HCT116 (cell line): Measurements from ENCODE around the gene LAYN. TPM values are rescaled to one million over a fixed set of nuclear protein-coding genes. Genes with fewer than 3 reads are reported as not detected.

ENCODE experiments used
- ATAC-seq: fragments of 200-7000 bp; cut with Tn5 transposase; 2 replicates; pipeline ENCODE4 v1.9.1; 2020; ENCODE audit warnings: mild to moderate bottlenecking, moderate library complexity
- BruUV-seq: library from RNA; stranded (reverse); fragments of 400-500 nt; replicated peaks from 2 replicates; lab custom pipeline; 2021; lab: Mats Ljungman, UMichigan
- CTCF ChIA-PET: fragments of 300-600 bp; sonication (Branson Sonifier 250); formaldehyde crosslinking; loops from one replicate; lab custom pipeline; 2021; ENCODE audit warnings: antibody characterized with exemption; lab: Charles Lee
- POLR2A ChIA-PET: fragments of 300-600, 350-600 bp; sonication (Branson Sonifier 250); formaldehyde crosslinking; loops from one replicate; lab custom pipeline; 2021; ENCODE audit warnings: antibody characterized with exemption; lab: Charles Lee
- RAD21 ChIA-PET, 2 experiments: fragments of 300-600 bp; sonication (Branson Sonifier 250); formaldehyde crosslinking; loops; one replicate each; lab custom pipeline; 2023; ENCODE audit warnings: low total read pairs in 2 of 2; ENCODE audit not compliant: uncharacterized antibody in 2 of 2, unreplicated experiment in 2 of 2, low non-redundant PET in 1 of 2; lab: Charles Lee
- DNase-seq: peaks from one replicate; pipeline ENCODE4 v3.0.0-alpha.2; 2010; ENCODE audit warnings: low read depth, low spot score
- H2AFZ ChIP-seq: fragments of 200-600 bp; shearing (Covaris generic), sonication (generic); 2 replicates; pipeline ENCODE4 v1.6.1; 2017; ENCODE audit warnings: low read depth, mixed run types, mixed read lengths, antibody characterized with exemption, low read length; ENCODE audit not compliant: poor library complexity, severe bottlenecking
- H3K27ac ChIP-seq: 2 replicates; pipeline ENCODE4 v1.5.1; 2012; ENCODE audit warnings: low read depth, low read length
- H3K27me3 ChIP-seq: fragments of 200-600 bp; sonication (generic); 2 replicates; pipeline ENCODE4 v1.6.1; 2016; ENCODE audit warnings: mixed run types, low read length, mixed read lengths; ENCODE audit not compliant: insufficient read depth
- H3K36me3 ChIP-seq, 2 experiments: fragments of 200-500 bp in 1 of 2; fragments of 200-600 bp in 1 of 2; sonication (Bioruptor generic) in 1 of 2; sonication (generic) in 1 of 2; 2 replicates each; pipeline versions ENCODE4 v1.5.1 to v1.6.1; 2014 to 2016; ENCODE audit warnings: low read length in 2 of 2, inconsistent platforms in 1 of 2, mixed read lengths in 1 of 2, mixed run types in 1 of 2; ENCODE audit not compliant: insufficient read depth in 2 of 2, control insufficient read depth in 1 of 2
- H3K4me1 ChIP-seq, 2 experiments: fragments of 200-600 bp in 1 of 2; sonication (generic) in 1 of 2; 2 replicates each; pipeline versions ENCODE4 v1.5.1 to v1.6.1; 2012 to 2017; ENCODE audit warnings: low read length in 2 of 2, inconsistent platforms in 1 of 2, mild to moderate bottlenecking in 1 of 2, mixed read lengths in 1 of 2, mixed run types in 1 of 2, moderate library complexity in 1 of 2; ENCODE audit not compliant: insufficient read depth in 2 of 2, control insufficient read depth in 1 of 2
- H3K4me2 ChIP-seq: fragments of 200-600 bp; sonication (generic); 2 replicates; pipeline ENCODE4 v1.6.1; 2017; ENCODE audit warnings: mixed run types, low read length, mixed read lengths
- H3K4me3 ChIP-seq, 2 experiments: fragments of 200-600 bp in 1 of 2; sonication (generic) in 1 of 2; replicated peaks in 1 of 2; 2 replicates each; pipeline ENCODE4 v1.5.1; 2011 to 2016; ENCODE audit warnings: low read length in 2 of 2, control low read depth in 1 of 2, low read depth in 1 of 2, mild to moderate bottlenecking in 1 of 2, mixed read lengths in 1 of 2, mixed run types in 1 of 2
- H3K79me2 ChIP-seq: fragments of 200-600 bp; sonication (generic); 2 replicates; pipeline ENCODE4 v1.6.1; 2017; ENCODE audit warnings: mild to moderate bottlenecking, mixed run types, low read length, moderate library complexity, mixed read lengths; ENCODE audit not compliant: insufficient read depth
- H3K9ac ChIP-seq: fragments of 200-600 bp; sonication (generic); 2 replicates; pipeline ENCODE4 v1.6.1; 2016; ENCODE audit warnings: low read length, mixed read lengths
- H3K9me2 ChIP-seq: fragments of 200-600 bp; sonication (generic), shearing (Covaris generic); 2 replicates; pipeline ENCODE4 v1.6.1; 2017; ENCODE audit warnings: mixed run types, mild to moderate bottlenecking, moderate library complexity; ENCODE audit not compliant: insufficient read depth
- H3K9me3 ChIP-seq, 2 experiments: fragments of 200-500 bp in 1 of 2; fragments of 200-600 bp in 1 of 2; sonication (Bioruptor generic) in 1 of 2; sonication (generic) in 1 of 2; 2 replicates each; pipeline ENCODE4 v1.6.1; 2014 to 2017; ENCODE audit warnings: low read length in 2 of 2, mixed read lengths in 2 of 2, inconsistent platforms in 1 of 2, low read depth in 1 of 2, mild to moderate bottlenecking in 1 of 2, mixed run types in 1 of 2, moderate library complexity in 1 of 2; ENCODE audit not compliant: control insufficient read depth in 1 of 2, insufficient read depth in 1 of 2
- H4K20me1 ChIP-seq: fragments of 200-600 bp; sonication (generic), shearing (Covaris generic); 2 replicates; pipeline ENCODE4 v1.6.1; 2017; ENCODE audit warnings: mixed run types, mild to moderate bottlenecking, moderate library complexity; ENCODE audit not compliant: insufficient read depth
- CBX3 ChIP-seq: IDR thresholded peaks from 2 replicates; pipeline ENCODE4 v1.6.1; 2012; ENCODE audit warnings: low read depth
- EZH2 ChIP-seq: fragments of 200-600 bp; sonication (generic); IDR thresholded peaks from 2 replicates; pipeline ENCODE4 v1.6.1; 2017; ENCODE audit warnings: antibody characterized with exemption, mixed run types
- JUND ChIP-seq: IDR thresholded peaks from 2 replicates; pipeline ENCODE4 v1.6.1; 2012
- POLR2A ChIP-seq: IDR thresholded peaks from 2 replicates; pipeline ENCODE4 v1.7.0; 2011; ENCODE audit warnings: borderline replicate concordance; ENCODE audit not compliant: insufficient read depth, insufficient read length; ENCODE audit errors: extremely low read depth
- POLR2AphosphoS5 ChIP-seq: IDR thresholded peaks from 2 replicates; pipeline ENCODE4 v1.6.1; 2011; ENCODE audit warnings: mild to moderate bottlenecking, low read depth, low read length, moderate library complexity
- SP1 ChIP-seq: IDR thresholded peaks from 2 replicates; pipeline ENCODE4 v1.6.1; 2012; ENCODE audit warnings: low read depth
- SRF ChIP-seq: IDR thresholded peaks from 2 replicates; pipeline ENCODE4 v1.6.1; 2012; ENCODE audit warnings: low read depth
- TCF7L2 ChIP-seq: IDR thresholded peaks from 2 replicates; pipeline ENCODE4 v1.7.0; 2011; ENCODE audit warnings: borderline replicate concordance, inconsistent platforms; ENCODE audit not compliant: insufficient read depth, insufficient read length; ENCODE audit errors: extremely low read depth
- ZFX ChIP-seq: fragments of 450-650 bp; IDR thresholded peaks from 2 replicates; pipeline ENCODE4 v1.6.1; 2017
- ZNF274 ChIP-seq: fragments of 200-500 bp; sonication (Bioruptor generic); IDR thresholded peaks from 2 replicates; pipeline ENCODE4 v1.6.1; 2014; ENCODE audit warnings: mild to moderate bottlenecking, low read depth, low read length, inconsistent platforms
- intact Hi-C: fragments of 100-400 bp; cut with micrococcal nuclease; formaldehyde crosslinking; loops from 2 replicates; pipeline ENCODE4 v1.10.0; 2022
- total RNA-seq: library from RNA; stranded (reverse); gene quantifications from one replicate; pipeline ENCODE4 v1.2.1, GENCODE V29; 2021; ENCODE audit not compliant: unreplicated experiment
- TF ChIP-seq, protein P1 (sequence below): IDR thresholded peaks from 2 replicates; pipeline ENCODE4 v1.6.1; 2012
- TF ChIP-seq, protein P2 (sequence below), 3 experiments: fragments of 200-600 bp in 1 of 3; sonication (generic) in 1 of 3; IDR thresholded peaks in 2 of 3; conservative IDR thresholded peaks in 1 of 3; 2 replicates each; pipeline ENCODE4 v1.5.1; 2012 to 2017; ENCODE audit warnings: low read depth in 2 of 3, low read length in 2 of 3, antibody characterized with exemption in 1 of 3, borderline replicate concordance in 1 of 3, control low read depth in 1 of 3, mild to moderate bottlenecking in 1 of 3, mixed read lengths in 1 of 3, mixed run types in 1 of 3, moderate library complexity in 1 of 3; ENCODE audit not compliant: insufficient read depth in 1 of 3

The LAYN gene
- total RNA-seq, 1 experiment from 2014 or later = not detected

DNA sequence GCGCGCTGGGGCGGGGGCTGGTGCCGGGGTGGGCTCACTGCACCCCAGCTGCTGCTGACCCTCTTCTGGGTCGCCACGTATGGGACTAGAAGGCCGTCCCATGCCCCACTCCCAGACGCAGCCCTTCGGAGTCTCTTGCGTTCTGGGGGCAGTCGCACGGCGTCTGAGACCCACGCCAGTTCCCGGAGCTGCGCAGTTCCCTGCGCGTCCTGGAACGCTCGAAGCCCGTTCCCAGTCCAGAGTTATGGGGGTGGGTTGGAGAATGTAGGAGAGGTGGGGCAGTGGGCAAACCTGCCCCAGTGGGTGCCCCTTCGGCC lies 375 bp downstream of the LAYN start:
- Histone ChIP-seq H3K9me3 (no peaks in the 10 kb centered on the region), H3K4me2 (no peak overlapping the region), H3K4me3 (no peak overlapping the region)
- TF ChIP-seq, protein P1, sequence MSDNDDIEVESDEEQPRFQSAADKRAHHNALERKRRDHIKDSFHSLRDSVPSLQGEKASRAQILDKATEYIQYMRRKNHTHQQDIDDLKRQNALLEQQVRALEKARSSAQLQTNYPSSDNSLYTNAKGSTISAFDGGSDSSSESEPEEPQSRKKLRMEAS = no peak
- TF ChIP-seq ZFX (no peak), TCF7L2 (no peak), JUND (no peak), CBX3 (no peak), POLR2A (no peak), SRF (no peak), EZH2 (no peak), POLR2AphosphoS5 (no peak), SP1 (no peak), ZNF274 (no peak)
- TF ChIP-seq, protein P2, sequence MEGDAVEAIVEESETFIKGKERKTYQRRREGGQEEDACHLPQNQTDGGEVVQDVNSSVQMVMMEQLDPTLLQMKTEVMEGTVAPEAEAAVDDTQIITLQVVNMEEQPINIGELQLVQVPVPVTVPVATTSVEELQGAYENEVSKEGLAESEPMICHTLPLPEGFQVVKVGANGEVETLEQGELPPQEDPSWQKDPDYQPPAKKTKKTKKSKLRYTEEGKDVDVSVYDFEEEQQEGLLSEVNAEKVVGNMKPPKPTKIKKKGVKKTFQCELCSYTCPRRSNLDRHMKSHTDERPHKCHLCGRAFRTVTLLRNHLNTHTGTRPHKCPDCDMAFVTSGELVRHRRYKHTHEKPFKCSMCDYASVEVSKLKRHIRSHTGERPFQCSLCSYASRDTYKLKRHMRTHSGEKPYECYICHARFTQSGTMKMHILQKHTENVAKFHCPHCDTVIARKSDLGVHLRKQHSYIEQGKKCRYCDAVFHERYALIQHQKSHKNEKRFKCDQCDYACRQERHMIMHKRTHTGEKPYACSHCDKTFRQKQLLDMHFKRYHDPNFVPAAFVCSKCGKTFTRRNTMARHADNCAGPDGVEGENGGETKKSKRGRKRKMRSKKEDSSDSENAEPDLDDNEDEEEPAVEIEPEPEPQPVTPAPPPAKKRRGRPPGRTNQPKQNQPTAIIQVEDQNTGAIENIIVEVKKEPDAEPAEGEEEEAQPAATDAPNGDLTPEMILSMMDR (IDR thresholded peaks at IDR 0.05 in 2 of 3, conservative IDR thresholded peaks at IDR 0.05 in 1 of 3; ENCODE audit: borderline replicate concordance in 1 of 3, insufficient read depth in 1 of 3, low read depth in 2 of 3, low read length in 2 of 3) = no peak
- TF ChIP-seq, all 23 proteins: peak for 0
- CTCF ChIA-PET = no interaction called here
- no peaks in the 10 kb centered on the region for H3K27me3 ChIP-seq
- no peaks in the 10 kb centered on the region for H3K79me2 ChIP-seq
- no TSS peak for BruUV-seq
- no peak overlapping the region for H3K9ac ChIP-seq
- POLR2A ChIA-PET = no interaction called here
- ATAC-seq = no peak
- no peak overlapping the region for H3K27ac ChIP-seq
- H4K20me1 ChIP-seq = no peaks in the 10 kb centered on the region
- DNase-seq = no peak
- intact Hi-C loops = no loop called here
- no peaks in the 10 kb centered on the region for H3K4me1 ChIP-seq
- no peak overlapping the region for H2AFZ ChIP-seq
- no peaks in the 10 kb centered on the region for H3K9me2 ChIP-seq
- no peaks in the 10 kb centered on the region for H3K36me3 ChIP-seq
- RAD21 ChIA-PET = no interaction called here
